ENCODE results near the gene SPOPL. TPM values are rescaled to one million over a fixed set of nuclear protein-coding genes. Genes with fewer than 3 reads are reported as not detected.

The SPOPL gene
- total RNA-seq, 1 experiment from 2014 or later: 13.6 TPM

GRCh38 chr2:138514173-138514572 lies 12.6 kb downstream of the SPOPL start:
- no peak overlapping the region for H3K9ac ChIP-seq (ENCODE audit: extremely low read depth, insufficient read length, low read length)
- H3K9me3 ChIP-seq (ENCODE audit: control insufficient read depth, low read depth, low read length): no peaks in the 10 kb centered on the region
- no CpG with 5 or more reads among the region's 3 CpGs for WGBS (ENCODE audit: extremely low coverage, insufficient read length, low lambda C conversion rate)
- Mint-ChIP-seq H3K36me3 (ENCODE audit: insufficient read depth in 1 of 3, low read depth in 3 of 3) (peaks cover 4 to 6% (median 5%) of the 10 kb centered on the region in 3 experiments; a peak in 6 of 7 replicates), H3K9me3 (no peaks in the 10 kb centered on the region; a peak in 1 of 5 replicates), H3K4me3 (no peak overlapping the region), H3K27me3 (ENCODE audit: low read depth) (no peaks in the 10 kb centered on the region), H3K4me1 (peaks cover 30 to 32% of the 10 kb centered on the region in 2 experiments), H3K27ac (peak overlapping the region in 1 of 3 experiments; percentile 82; a peak in 3 of 7 replicates)
- no peaks in the 10 kb centered on the region for H3K23me2 ChIP-seq (ENCODE audit: insufficient read length, low read depth, low read length, poor library complexity, severe bottlenecking)
- H3K4me2 ChIP-seq (ENCODE audit: insufficient read depth, insufficient read length, low read length): no peak overlapping the region
- H2BK5ac ChIP-seq (ENCODE audit: insufficient read length, low read length): no peak overlapping the region
- peaks cover 18% of the 10 kb centered on the region; the same call in 1 of the 2 replicates for H3K79me2 ChIP-seq (ENCODE audit: insufficient read depth, low read length)
- no peak for TF ChIP-seq CTCF (conservative IDR thresholded peaks at IDR 0.05)
- H3T11ph ChIP-seq (ENCODE audit: low read length): no peak overlapping the region
- no peak overlapping the region for H2AFZ ChIP-seq (ENCODE audit: low read length)
- H3K56ac ChIP-seq (ENCODE audit: insufficient read length, low read depth, low read length): no peak overlapping the region
- no peak overlapping the region for H3K18ac ChIP-seq (ENCODE audit: insufficient read length, low read depth, low read length)
- no peak overlapping the region for H2BK15ac ChIP-seq (ENCODE audit: low read depth, low read length)
- no peak for DNase-seq
- H4K20me1 ChIP-seq (ENCODE audit: control insufficient read depth, insufficient read depth, insufficient read length): no peaks in the 10 kb centered on the region
- H4K5ac ChIP-seq (ENCODE audit: insufficient read length, low read depth, low read length): no peak overlapping the region
- no peak overlapping the region for H4K8ac ChIP-seq (replicated peaks; ENCODE audit: insufficient read length, low read depth, low read length)
- H3K27me3 ChIP-seq (ENCODE audit: insufficient read depth, low read length): no peaks in the 10 kb centered on the region
- H2BK12ac ChIP-seq (ENCODE audit: insufficient read length, low read depth, low read length): no peak overlapping the region
- H2AK5ac ChIP-seq (ENCODE audit: insufficient read length, low read length): no peak overlapping the region
- no peak overlapping the region for H3K27ac ChIP-seq (ENCODE audit: insufficient read length, low read depth, low read length)
- no peak overlapping the region for H2BK120ac ChIP-seq (ENCODE audit: low read depth, low read length, poor library complexity, severe bottlenecking)
- no peaks in the 10 kb centered on the region for H3K79me1 ChIP-seq (ENCODE audit: insufficient read depth, low read depth, low read length, poor library complexity, severe bottlenecking)
- H4K91ac ChIP-seq (ENCODE audit: insufficient read length, low read depth, low read length): no peak overlapping the region
- H3K4ac ChIP-seq (ENCODE audit: low read depth, low read length): no peak overlapping the region
- H3K23ac ChIP-seq (ENCODE audit: insufficient read length, low read depth, low read length): no peak overlapping the region
- H3K4me1 ChIP-seq (ENCODE audit: insufficient read depth, low read length): peaks cover 3% of the 10 kb centered on the region; the same call in 1 of the 2 replicates
- no peak overlapping the region for H2BK20ac ChIP-seq (ENCODE audit: low read depth, low read length, poor library complexity, severe bottlenecking)
- no peak overlapping the region for H3K14ac ChIP-seq (ENCODE audit: insufficient read depth, low read length)
